AG08395 (cell line): ENCODE data around the gene ASRGL1.

Experiments
- DNase-seq: peaks from one replicate; pipeline ENCODE4 v3.0.0; 2012; ENCODE audit warnings: mixed read lengths, low spot score

Gene ASRGL1

DNA sequence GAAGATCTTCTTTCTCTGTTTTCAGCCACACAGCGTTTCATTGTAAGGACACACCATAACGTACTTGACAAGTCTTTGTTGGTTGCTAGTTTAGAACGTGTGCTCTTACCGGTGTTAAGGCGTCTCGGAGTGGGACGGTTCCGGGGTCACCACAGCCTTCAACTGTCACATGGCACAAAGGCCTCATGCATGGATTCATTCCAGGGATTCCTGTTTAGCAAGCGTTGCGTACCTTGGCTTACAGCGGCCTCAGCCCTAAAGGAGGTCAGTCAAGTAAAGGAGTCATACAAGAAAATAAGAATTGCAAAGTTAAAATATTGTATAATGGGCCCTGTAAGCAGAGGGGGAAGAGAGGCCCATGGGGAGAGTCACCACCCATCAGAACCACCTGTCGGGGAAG lies 79.3 kb downstream of the ASRGL1 start:
- no peak for DNase-seq

DNA sequence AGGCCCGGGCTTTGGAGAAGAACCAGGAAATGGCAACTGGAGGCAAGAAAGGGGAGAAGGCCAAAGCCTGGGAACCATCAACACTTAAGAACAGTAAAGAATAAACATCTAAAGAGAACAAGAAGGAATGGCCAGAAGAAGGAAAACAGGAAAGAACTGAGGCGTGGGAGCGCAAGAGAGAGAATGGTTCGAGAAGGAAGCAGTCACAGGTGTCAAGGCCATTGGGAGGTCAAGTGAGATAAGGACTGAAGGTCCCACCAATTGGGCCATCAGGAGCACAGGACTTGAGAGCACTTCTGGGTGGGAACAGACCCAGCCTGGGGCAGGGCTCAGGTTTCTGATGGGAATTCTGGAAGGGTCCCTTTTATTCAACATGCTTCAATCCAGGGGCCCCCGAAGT lies 80.9 kb downstream of the ASRGL1 start:
- DNase-seq: no peak

- DNase-seq: no peak
Measured at GRCh38 chr11:62418733-62419132, 81.5 kb downstream of the ASRGL1 start, which contains the start of gene SCGB1A1. TSS of gene SCGB1A1 (plus strand) at chr11:62419033. CDS start at chr11:62419096, 63 bp downstream.

DNA sequence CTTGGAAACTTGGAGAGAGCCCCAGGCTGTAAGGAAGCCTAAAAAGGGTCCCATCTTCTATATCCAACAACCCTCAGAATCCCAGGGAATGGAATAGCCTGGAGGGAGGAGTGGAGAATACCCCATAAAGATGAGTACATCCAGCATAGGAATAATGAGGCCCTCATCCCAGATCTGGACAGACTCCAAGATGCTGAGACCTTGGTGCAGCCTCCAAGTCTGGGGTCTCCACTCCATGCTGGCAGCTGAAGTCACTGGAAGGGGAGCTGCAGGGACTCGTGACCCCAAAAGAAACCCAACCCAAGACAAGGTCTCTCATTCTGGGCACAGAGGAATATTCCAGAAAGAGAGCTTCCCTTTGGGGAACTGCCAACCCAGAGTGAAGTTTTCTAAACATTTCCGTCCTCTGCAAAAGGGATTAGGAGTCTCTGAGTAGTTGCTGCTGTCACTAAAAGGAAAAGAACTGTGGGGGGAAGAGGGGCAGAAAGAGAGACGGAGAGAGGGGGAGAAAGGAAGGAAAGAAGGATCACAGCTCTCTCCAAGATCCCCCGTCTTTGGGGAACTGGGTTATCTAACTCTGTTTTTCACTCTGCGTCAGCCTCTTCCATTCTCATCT lies 82.2 kb downstream of the ASRGL1 start:
- no peak for DNase-seq

DNA sequence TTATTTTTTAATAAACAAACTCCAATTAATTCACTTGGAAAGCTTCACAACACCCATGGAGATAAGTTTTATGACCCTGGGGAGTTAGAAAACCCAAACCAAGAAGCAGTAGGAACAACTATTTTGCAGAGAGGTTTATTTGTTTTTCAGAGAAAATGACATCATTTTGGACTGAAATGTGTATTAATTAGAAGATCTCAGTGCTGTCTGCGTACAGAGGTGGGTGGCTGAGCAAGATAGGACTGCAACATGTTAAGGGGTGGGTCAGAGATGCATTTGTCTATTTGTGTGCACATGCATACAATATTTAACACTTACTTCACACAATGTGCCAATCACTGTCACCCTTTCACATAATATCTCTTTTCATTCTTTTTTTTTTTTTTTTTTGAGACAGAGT lies 82.7 kb downstream of the ASRGL1 start:
- no peak for DNase-seq

DNA sequence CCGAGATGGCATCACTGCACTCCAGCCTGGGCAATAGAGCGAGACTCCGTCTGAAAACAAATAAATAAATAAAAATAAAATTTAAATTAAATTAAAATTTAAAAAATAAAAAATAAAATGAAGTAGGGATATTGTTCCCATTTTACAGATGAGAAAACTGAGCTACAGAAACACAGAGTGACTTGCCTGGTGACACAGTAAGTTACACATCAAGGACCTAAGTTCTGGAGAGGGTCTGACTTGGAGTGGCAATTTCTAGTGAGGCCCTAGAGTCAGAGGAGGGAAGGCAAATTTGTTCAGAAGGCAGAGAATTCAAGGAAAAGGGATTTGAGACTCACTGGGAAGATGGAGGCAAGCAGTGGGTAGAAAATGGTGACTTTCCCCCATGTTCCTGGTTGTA lies 83.6 kb downstream of the ASRGL1 start:
- DNase-seq: no peak

DNA sequence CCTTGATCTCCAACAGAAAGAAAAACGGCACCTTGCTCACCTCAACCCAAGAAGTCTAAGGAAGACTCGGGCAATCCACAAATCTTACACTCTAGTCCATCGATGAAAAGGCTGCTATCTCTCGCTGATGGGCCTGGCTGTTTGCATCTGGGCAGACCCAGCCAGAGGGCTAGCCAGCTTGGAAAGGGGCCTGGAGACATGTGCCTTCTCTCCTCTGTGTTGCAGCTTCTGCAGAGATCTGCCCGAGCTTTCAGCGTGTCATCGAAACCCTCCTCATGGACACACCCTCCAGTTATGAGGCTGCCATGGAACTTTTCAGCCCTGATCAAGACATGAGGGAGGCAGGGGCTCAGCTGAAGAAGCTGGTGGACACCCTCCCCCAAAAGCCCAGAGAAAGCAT lies 84.7 kb downstream of the ASRGL1 start:
- DNase-seq: no peak

GRCh38 chr11:62423012-62423411 lies 85.8 kb downstream of the ASRGL1 start:
- no peak for DNase-seq

DNA sequence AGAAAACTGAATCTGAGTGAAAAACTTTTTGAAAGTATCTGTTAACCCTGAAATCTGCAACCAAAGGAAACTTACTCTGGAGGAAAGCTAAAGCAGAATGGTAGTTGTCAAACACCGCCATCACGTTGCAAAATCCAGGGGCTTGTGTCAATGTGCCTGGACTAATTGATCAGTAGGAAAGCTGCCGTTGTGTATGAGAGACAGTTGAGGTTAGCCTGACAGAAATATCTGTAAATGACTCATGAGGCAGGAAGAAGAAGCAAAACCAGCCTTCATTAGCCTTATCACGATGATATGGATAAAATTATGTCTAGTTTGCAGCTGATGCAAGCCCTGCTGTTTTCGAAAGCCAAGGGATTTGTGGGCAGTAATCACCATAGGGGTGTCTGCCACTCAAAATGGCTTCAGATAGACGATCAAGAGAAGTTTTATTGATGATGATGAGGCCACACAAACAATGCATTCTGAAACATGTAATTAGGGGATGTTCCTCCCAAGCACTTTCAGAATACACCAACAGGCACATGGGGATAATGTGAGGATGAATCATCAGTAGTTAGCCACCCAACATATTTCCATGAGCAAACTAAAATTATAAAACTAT lies 90.5 kb downstream of the ASRGL1 start:
- peak; percentile 61 for DNase-seq

- no peak for DNase-seq
Measured at GRCh38 chr11:62428871-62429560, 91.8 kb downstream of the ASRGL1 start.

GRCh38 chr11:62430425-62430824 lies 93.2 kb downstream of the ASRGL1 start:
- peak; percentile 19 for DNase-seq

GRCh38 chr11:62431171-62431901 lies 94.1 kb downstream of the ASRGL1 start:
- peak; percentile 58 for DNase-seq

GRCh38 chr11:62432695-62433094 lies 95.4 kb downstream of the ASRGL1 start:
- no peak for DNase-seq

DNA sequence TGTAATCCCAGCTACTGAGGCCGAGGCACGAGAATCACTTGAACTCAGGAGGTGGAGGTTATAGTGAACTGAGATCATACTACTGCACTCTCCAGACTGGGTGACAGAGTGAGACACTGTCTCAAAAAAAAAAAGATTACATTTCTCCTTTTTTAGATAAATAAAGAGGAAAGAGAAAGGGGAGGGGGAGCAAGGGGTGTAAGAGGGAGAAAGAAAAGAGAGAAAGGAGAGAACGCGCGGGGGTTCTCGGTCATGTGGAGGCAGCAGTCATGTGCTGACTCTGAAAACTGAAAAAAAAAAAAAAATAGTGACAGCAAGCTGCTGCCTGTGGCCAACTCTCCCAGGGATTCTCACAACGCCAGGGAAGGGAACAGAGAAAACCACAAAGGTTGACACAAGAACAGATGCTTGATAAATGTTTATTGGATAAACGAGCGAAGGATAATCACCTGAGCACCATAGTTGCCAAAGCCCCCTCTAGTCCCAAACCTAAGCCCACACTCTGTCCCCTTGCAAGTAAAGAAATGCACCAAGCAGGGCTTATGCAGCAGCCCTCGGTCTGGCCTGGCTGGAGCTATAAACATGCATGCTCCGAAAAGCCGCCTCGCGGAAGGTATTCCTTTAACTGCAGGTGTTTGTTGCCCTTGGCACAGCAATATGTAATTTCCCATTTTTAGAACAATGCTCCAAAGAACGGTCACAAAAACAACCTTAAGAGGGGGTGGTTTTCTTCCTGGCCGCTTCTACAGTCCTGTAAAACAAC lies 96.1 kb downstream of the ASRGL1 start:
- DNase-seq: no peak

- no peak for DNase-seq
Measured at GRCh38 chr11:62433904-62434276, 96.6 kb downstream of the ASRGL1 start.

- no peak for DNase-seq
Measured at GRCh38 chr11:62435846-62436660, 98.8 kb downstream of the ASRGL1 start.

DNA sequence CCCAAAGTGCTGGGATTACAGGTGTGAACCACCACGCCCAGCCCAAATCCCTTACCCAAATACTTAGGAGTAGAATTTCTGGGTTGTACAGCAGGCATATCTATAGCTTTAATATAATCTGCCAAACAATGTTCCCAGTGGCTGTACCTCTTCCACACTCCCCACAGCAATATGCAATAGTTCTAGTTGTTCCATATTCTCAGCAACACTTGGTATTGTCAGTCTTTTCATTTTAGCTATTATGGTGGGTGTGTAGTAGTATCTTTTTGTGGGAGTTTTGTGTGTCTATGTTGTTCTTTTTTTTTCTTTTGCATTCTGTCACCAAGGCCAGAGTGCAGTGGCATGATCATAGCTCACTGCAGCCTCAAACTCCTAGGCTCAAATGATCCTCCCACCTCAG lies 100.4 kb downstream of the ASRGL1 start:
- no peak for DNase-seq

DNA sequence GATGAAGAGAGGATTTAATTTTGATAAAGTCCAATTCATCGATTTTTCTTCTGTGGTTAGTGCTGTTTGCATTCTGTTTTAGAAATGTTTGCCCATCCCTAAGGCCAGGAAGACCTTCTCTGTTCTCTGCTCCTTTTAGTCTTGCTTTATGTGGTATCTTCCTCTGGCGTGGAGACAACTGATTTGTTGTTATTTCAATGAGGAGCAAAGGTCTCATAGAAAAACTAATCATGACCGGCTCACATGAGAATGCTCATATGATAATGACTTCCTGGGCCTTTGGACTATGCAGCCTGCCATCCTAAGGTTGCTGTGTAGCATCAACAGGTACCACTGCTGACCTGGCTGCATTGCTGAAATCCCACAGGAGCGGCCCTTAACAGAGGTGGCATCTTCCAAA lies 101.4 kb downstream of the ASRGL1 start:
- DNase-seq: no peak

GRCh38 chr11:62439785-62440602 lies 102.7 kb downstream of the ASRGL1 start:
- DNase-seq: peak; percentile 77
